GM12891 (cell line): ENCODE results near the gene STEEP1.

Source experiments
- POLR2A ChIP-seq: IDR thresholded peaks from 2 replicates; pipeline ENCODE4 v1.6.1; 2011; ENCODE audit warnings: low read depth, low read length, control low read depth
- POLR2AphosphoS5 ChIP-seq: IDR thresholded peaks from 2 replicates; pipeline ENCODE4 v1.6.1; 2011; ENCODE audit warnings: low read depth, low read length, control low read depth
- SPI1 ChIP-seq: IDR thresholded peaks from 2 replicates; pipeline ENCODE4 v1.6.1; 2011; ENCODE audit warnings: low read depth, low read length, control low read depth
- TAF1 ChIP-seq: IDR thresholded peaks from 2 replicates; pipeline ENCODE4 v1.6.1; 2011; ENCODE audit warnings: low read depth, low read length, control low read depth

DNA sequence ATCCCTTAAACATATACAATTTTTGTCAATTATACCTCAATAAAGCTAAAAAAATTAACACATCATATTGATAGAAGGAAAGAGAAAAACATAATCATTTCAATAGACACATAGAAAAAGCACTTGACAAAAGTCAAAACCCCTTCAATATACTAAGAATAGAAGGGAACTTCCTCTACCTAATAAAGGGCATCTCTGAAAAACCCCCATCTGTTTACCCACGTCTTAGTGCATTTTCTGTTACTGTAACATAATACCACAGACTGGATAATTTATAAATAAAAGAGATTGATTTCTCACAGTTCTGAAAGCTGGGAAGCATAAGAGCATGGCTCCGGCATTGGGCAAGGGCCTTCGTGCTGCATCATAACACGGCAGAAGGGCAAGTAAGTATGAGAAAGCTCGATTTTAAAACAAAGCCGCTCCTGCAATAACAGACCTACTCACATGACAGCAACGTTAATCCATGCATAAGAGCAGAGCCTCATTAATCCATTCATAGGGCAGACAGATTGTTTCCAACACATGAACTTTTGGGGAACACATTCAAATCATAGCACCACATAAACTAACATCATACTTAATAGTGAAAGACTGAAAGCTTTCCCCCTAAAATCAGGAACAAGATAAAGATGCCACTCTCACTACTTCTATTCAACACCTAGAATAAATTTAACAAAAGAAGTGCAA, 15.7 kb downstream of the STEEP1 start:
- TF ChIP-seq POLR2AphosphoS5 (no peak), POLR2A (no peak), TAF1 (no peak), SPI1 (no peak)
